AG10803 (cell line): ENCODE data around the gene STK17A.
A peak's percentile ranks its signal among the peaks of the same experiment; 100 is the strongest.
"Not testable (repeated sequence)": the region's sequence is repeated elsewhere in the genome, so short reads cannot be mapped to it uniquely, and the experiment has no call there.

ENCODE experiments used
- DNase-seq: peaks from one replicate; pipeline ENCODE4 v3.0.0; 2010; ENCODE audit warnings: low read depth
- H3K4me3 ChIP-seq: 2 replicates; pipeline ENCODE4 v1.5.1; 2011; ENCODE audit warnings: mild to moderate bottlenecking, low read length, control low read depth
- CTCF ChIP-seq: conservative IDR thresholded peaks from 2 replicates; pipeline ENCODE4 v1.5.1; 2011; ENCODE audit warnings: mild to moderate bottlenecking, low read length, control low read depth, inconsistent platforms

The STK17A gene

GRCh38 chr7:43565786-43566185 lies 17.1 kb upstream of the STK17A start:
- TF ChIP-seq CTCF: no peak
- peak; percentile 93 for DNase-seq

GRCh38 chr7:43568529-43568928 lies 14.4 kb upstream of the STK17A start:
- TF ChIP-seq CTCF: no peak
- no peak for DNase-seq
- H3K4me3 ChIP-seq: no peak overlapping the region

More at GRCh38 chr7:43565786-43566185, 17.1 kb upstream of the STK17A start:
- H3K4me3 ChIP-seq: no peak overlapping the region

DNA sequence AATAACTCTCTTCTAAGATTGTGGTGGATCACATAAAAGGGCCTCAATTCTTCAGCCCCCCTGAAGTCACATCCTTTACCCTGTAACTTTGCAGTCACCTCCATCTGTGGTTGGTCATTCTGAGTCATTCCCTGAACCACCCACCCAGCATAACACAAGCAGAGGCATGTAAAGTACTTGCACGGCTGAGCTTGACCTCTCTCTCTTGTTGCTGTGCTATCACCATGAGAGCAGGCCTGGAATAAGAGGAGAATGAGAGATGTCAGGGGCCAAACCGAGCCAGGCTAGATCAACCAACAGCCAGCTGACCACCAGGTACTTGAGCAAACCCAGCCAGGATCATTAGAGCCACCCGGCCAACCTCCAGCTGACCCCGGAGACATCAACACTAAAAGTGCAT lies 13.5 kb upstream of the STK17A start:
- peak; percentile 71 for DNase-seq
- TF ChIP-seq CTCF: no peak
- no peak overlapping the region for H3K4me3 ChIP-seq

GRCh38 chr7:43570688-43571365 lies 12.1 kb upstream of the STK17A start:
- DNase-seq: peak; percentile 31
- no peak for TF ChIP-seq CTCF
- H3K4me3 ChIP-seq: no peak overlapping the region

DNA sequence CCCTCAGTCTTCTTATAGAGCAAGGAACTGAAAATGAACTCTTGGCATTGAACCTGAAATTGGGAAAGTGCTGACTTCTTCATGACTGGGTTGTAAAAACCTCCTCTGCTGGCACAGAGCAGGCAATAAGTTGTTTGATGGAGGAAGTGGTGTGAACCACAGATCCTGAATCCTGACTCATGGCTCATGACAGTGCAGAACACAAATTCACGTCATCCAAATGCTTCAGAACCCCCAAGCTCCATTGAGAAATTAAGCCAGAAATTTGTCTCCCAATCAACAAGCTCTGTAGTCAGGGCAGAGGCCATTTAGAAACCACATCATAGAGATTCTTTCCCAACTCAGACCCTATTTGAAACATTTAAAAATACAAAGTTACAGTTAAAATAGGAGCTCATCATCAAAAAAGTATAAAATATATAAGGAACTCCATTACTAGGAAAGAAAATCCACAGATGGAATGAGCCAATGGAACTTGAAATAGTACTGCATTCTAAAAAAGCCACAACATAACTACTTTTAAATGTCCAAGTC lies 10.3 kb upstream of the STK17A start:
- no peak for TF ChIP-seq CTCF
- no peak overlapping the region for H3K4me3 ChIP-seq
- DNase-seq: peak; percentile 100

GRCh38 chr7:43573832-43574231 lies 9.1 kb upstream of the STK17A start:
- not testable (repeated sequence) for H3K4me3 ChIP-seq, DNase-seq

GRCh38 chr7:43575506-43575905 lies 7.4 kb upstream of the STK17A start:
- no peak for TF ChIP-seq CTCF
- no peak overlapping the region for H3K4me3 ChIP-seq
- DNase-seq: no peak
